ENCODE data around the gene IFRD1.
"Not testable (repeated sequence)": the region's sequence is repeated elsewhere in the genome, so short reads cannot be mapped to it uniquely, and the experiment has no call there.

The IFRD1 gene

DNA sequence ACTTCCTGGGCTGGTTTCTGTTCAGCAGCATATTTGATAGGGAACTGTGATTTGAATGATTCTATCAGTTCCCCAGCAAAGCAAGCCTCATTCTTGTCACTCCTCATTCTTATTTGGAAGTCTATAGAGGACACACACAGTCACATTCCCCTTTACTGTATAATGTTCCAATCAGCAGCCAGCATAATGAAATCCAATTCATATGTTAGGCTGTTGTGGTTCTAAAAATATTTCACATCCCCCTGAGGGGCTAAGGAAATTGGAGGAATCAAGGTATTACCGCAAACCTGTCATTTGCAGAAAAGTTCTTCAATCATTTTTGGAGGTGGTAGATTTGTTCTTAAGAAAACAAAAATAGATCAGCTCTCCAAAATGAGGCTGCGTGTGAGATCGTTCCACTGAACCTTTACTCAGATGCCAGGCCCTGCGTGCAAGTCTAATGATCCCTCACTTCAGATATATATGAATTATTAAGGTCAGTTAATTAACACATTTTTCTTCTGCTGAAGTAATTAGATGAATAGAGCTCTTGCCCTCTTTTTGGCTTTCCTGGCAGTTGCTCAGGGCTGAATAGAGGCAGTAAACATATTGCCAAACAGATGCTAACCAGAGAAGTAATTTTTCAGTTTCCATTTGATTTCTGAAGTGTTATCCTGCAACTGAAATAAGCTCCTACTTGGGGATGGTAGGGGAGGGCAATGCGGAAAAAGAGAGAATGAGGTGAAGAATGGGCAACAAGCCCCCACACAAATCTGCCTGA lies 62.4 kb downstream of the IFRD1 start:
- DNase-seq (ENCODE audit: low read depth, low spot score) = no peak
- no peaks in the 10 kb centered on the region for H3K9me3 ChIP-seq (ENCODE audit: control insufficient read depth, insufficient read depth, low read length)

GRCh38 chr7:112515989-112516388 lies 65.7 kb downstream of the IFRD1 start:
- H3K27me3 ChIP-seq (ENCODE audit: control insufficient read depth, insufficient read depth, low read length) = no peaks in the 10 kb centered on the region
- WGBS (ENCODE audit: insufficient coverage, insufficient read length) = no CpG with 5 or more reads among the region's 5 CpGs
- no peaks in the 10 kb centered on the region for H3K9me3 ChIP-seq (ENCODE audit: control insufficient read depth, insufficient read depth, low read length)
- no peak for DNase-seq (ENCODE audit: low read depth, low spot score)
- H3K36me3 ChIP-seq (ENCODE audit: control insufficient read depth, insufficient read depth, low read length) = no peaks in the 10 kb centered on the region
- no peak overlapping the region for H3K4me3 ChIP-seq (ENCODE audit: low read length)
- H3K27ac ChIP-seq (ENCODE audit: low read length) = no peak overlapping the region
- no peaks in the 10 kb centered on the region; the same call in 1 of the 2 replicates for H3K4me1 ChIP-seq (ENCODE audit: control insufficient read depth, insufficient read depth, low read length)

More for the DNA sequence above, 62.4 kb downstream of the IFRD1 start:
- no peaks in the 10 kb centered on the region for H3K27me3 ChIP-seq (ENCODE audit: control insufficient read depth, insufficient read depth, low read length)
- H3K4me3 ChIP-seq (ENCODE audit: low read length) = no peak overlapping the region
- no peak overlapping the region for H3K27ac ChIP-seq (ENCODE audit: low read length)
- H3K36me3 ChIP-seq (ENCODE audit: control insufficient read depth, insufficient read depth, low read length) = no peaks in the 10 kb centered on the region
- H3K4me1 ChIP-seq (ENCODE audit: control insufficient read depth, insufficient read depth, low read length) = no peaks in the 10 kb centered on the region; the same call in 1 of the 2 replicates
- WGBS (ENCODE audit: insufficient coverage, insufficient read length) = no CpG with 5 or more reads among the region's 5 CpGs

- not testable (repeated sequence) for H3K4me1 ChIP-seq (ENCODE audit: control insufficient read depth, insufficient read depth, low read length); H3K36me3 ChIP-seq (ENCODE audit: control insufficient read depth, insufficient read depth, low read length); DNase-seq (ENCODE audit: low read depth, low spot score); H3K27me3 ChIP-seq (ENCODE audit: control insufficient read depth, insufficient read depth, low read length); H3K27ac ChIP-seq (ENCODE audit: low read length); H3K9me3 ChIP-seq (ENCODE audit: control insufficient read depth, insufficient read depth, low read length); H3K4me3 ChIP-seq (ENCODE audit: low read length)
- no CpG with 5 or more reads among the region's 5 CpGs for WGBS (ENCODE audit: insufficient coverage, insufficient read length)
These were observed 66.2 kb downstream of the IFRD1 start for GRCh38 chr7:112516418-112516817.

DNA sequence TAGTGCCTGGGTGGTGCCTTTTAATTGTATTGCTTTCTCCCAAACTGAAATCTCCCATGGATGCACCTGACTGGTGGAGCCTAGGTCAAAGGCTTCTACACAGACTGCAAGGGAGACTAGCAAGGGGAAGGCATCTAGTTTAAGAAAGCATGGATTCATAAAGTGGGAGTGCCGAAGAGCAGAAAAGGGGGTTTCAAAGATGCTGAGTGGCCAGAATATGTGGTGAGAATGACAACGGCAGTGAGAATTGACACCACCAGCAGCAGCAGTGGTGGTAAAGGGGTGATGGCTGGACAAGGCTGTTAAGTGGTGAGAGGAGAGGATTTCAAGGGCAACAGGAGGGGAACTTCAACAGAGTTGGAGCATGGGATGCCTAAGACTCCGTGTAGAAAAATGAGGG lies 67.2 kb downstream of the IFRD1 start:
- no peak overlapping the region for H3K4me3 ChIP-seq (ENCODE audit: low read length)
- H3K4me1 ChIP-seq (ENCODE audit: control insufficient read depth, insufficient read depth, low read length) = no peaks in the 10 kb centered on the region
- no peaks in the 10 kb centered on the region for H3K27me3 ChIP-seq (ENCODE audit: control insufficient read depth, insufficient read depth, low read length)
- WGBS (ENCODE audit: insufficient coverage, insufficient read length) = no CpG with 5 or more reads among the region's 3 CpGs
- no peaks in the 10 kb centered on the region for H3K36me3 ChIP-seq (ENCODE audit: control insufficient read depth, insufficient read depth, low read length)
- H3K27ac ChIP-seq (ENCODE audit: low read length) = no peak overlapping the region
- H3K9me3 ChIP-seq (ENCODE audit: control insufficient read depth, insufficient read depth, low read length) = no peaks in the 10 kb centered on the region
- no peak for DNase-seq (ENCODE audit: low read depth, low spot score)

GRCh38 chr7:112520787-112521186 lies 70.5 kb downstream of the IFRD1 start:
- Histone ChIP-seq H3K27ac (ENCODE audit: low read length) (no peak overlapping the region), H3K27me3 (ENCODE audit: control insufficient read depth, insufficient read depth, low read length) (no peaks in the 10 kb centered on the region), H3K36me3 (ENCODE audit: control insufficient read depth, insufficient read depth, low read length) (no peaks in the 10 kb centered on the region), H3K4me3 (ENCODE audit: low read length) (no peak overlapping the region), H3K4me1 (ENCODE audit: control insufficient read depth, insufficient read depth, low read length) (no peaks in the 10 kb centered on the region), H3K9me3 (ENCODE audit: control insufficient read depth, insufficient read depth, low read length) (no peaks in the 10 kb centered on the region)
- no peak for DNase-seq (ENCODE audit: low read depth, low spot score)
- WGBS (ENCODE audit: insufficient coverage, insufficient read length) = no CpG with 5 or more reads among the region's 6 CpGs

DNA sequence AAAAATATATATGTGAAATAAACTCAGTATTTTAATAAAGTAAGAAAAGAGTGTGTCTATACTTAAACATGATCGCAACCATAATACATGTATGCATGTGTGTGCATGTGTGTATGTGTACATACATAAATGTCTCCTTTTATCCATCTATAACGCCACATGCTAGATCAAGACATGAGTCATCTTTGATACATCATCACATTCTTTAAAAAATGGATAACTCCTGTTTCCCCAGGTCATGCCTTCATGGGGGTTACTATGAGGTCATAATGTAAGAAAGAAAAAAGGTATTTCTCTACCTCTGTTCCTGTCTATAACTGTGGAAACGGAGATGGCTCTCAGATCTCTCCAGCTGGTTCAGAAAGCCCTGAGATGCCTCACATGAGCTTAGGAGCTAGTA lies 71.7 kb downstream of the IFRD1 start:
- no peak for DNase-seq (ENCODE audit: low read depth, low spot score)
- Histone ChIP-seq H3K9me3 (ENCODE audit: control insufficient read depth, insufficient read depth, low read length) (no peaks in the 10 kb centered on the region), H3K27ac (ENCODE audit: low read length) (no peak overlapping the region), H3K4me3 (ENCODE audit: low read length) (no peak overlapping the region), H3K27me3 (ENCODE audit: control insufficient read depth, insufficient read depth, low read length) (no peaks in the 10 kb centered on the region), H3K36me3 (ENCODE audit: control insufficient read depth, insufficient read depth, low read length) (no peaks in the 10 kb centered on the region), H3K4me1 (ENCODE audit: control insufficient read depth, insufficient read depth, low read length) (no peaks in the 10 kb centered on the region)
- no CpG with 5 or more reads among the region's 3 CpGs for WGBS (ENCODE audit: insufficient coverage, insufficient read length)

- H3K27ac ChIP-seq (ENCODE audit: low read length) = no peak overlapping the region
- H3K9me3 ChIP-seq (ENCODE audit: control insufficient read depth, insufficient read depth, low read length) = no peaks in the 10 kb centered on the region
- no peak overlapping the region for H3K4me3 ChIP-seq (ENCODE audit: low read length)
- no peaks in the 10 kb centered on the region for H3K27me3 ChIP-seq (ENCODE audit: control insufficient read depth, insufficient read depth, low read length)
- H3K4me1 ChIP-seq (ENCODE audit: control insufficient read depth, insufficient read depth, low read length) = no peaks in the 10 kb centered on the region
- DNase-seq (ENCODE audit: low read depth, low spot score) = no peak
- no CpG with 5 or more reads among the region's 2 CpGs for WGBS (ENCODE audit: insufficient coverage, insufficient read length)
- no peaks in the 10 kb centered on the region for H3K36me3 ChIP-seq (ENCODE audit: control insufficient read depth, insufficient read depth, low read length)
These were observed 73.6 kb downstream of the IFRD1 start for GRCh38 chr7:112523871-112524270.
